B cell (primary cell): ENCODE results near the gene ZBED4. TPM values are rescaled to one million over a fixed set of nuclear protein-coding genes. Genes with fewer than 3 reads are reported as not detected.

Experiments
- ATAC-seq: fragments of 200-7000 bp; cut with Tn5 transposase; one replicate; pipeline ENCODE4 v1.10.0; 2021; ENCODE audit warnings: low read depth, mild to moderate bottlenecking, moderate number of reproducible peaks, moderate library complexity
- CTCF ChIA-PET: fragments of 350-600 bp; sonication (Branson Sonifier 250); formaldehyde crosslinking; loops from one replicate; lab custom pipeline; 2021; ENCODE audit warnings: antibody characterized with exemption, inconsistent platforms; lab: Charles Lee
- POLR2A ChIA-PET: fragments of 350-600 bp; sonication (Branson Sonifier 250); formaldehyde crosslinking; loops from one replicate; lab custom pipeline; 2021; ENCODE audit warnings: antibody characterized with exemption; lab: Charles Lee
- DNase-seq: peaks from one replicate; pipeline ENCODE4 v3.0.0; 2013
- H2AFZ ChIP-seq: 2 replicates; pipeline ENCODE4 v1.6.1; 2012; ENCODE audit warnings: mild to moderate bottlenecking, low read depth, low read length; ENCODE audit not compliant: insufficient read depth, poor library complexity, severe bottlenecking
- H3K27ac ChIP-seq, 2 donors: 1 replicate in 1 of 2; 2 replicates in 1 of 2; pipeline ENCODE4 v1.5.1; 2012 to 2013; ENCODE audit warnings: low read length in 2 of 2, mild to moderate bottlenecking in 2 of 2, moderate library complexity in 1 of 2
- H3K27me3 ChIP-seq, 4 experiments: fragments of 200-600 bp in 1 of 4; sonication (generic) in 1 of 4; replicated peaks in 1 of 4; 1 replicate in 2 of 4; 2 replicates in 2 of 4; pipeline versions ENCODE4 v1.6.1 to v1.7.0; 2013 to 2016; ENCODE audit warnings: low read length in 3 of 4, mild to moderate bottlenecking in 2 of 4, mixed read lengths in 1 of 4, moderate library complexity in 1 of 4; ENCODE audit not compliant: insufficient read depth in 4 of 4, control insufficient read depth in 3 of 4; ENCODE audit errors: control extremely low read depth in 1 of 4
- H3K36me3 ChIP-seq, 2 experiments: replicated peaks in 1 of 2; 1 replicate in 1 of 2; 2 replicates in 1 of 2; pipeline versions ENCODE4 v1.6.1 to v1.7.1; 2013; ENCODE audit warnings: low read length in 1 of 2; ENCODE audit not compliant: insufficient read depth in 2 of 2, control insufficient read depth in 1 of 2; ENCODE audit errors: control extremely low read depth in 1 of 2, extremely low read depth in 1 of 2
- H3K4me1 ChIP-seq, 2 donors: fragments of 200-600 bp in 1 of 2; sonication (generic) in 1 of 2; 1 replicate in 1 of 2; 2 replicates in 1 of 2; pipeline versions ENCODE4 v1.5.1 to v1.6.1; 2013 to 2017; ENCODE audit warnings: low read length in 2 of 2; ENCODE audit not compliant: control insufficient read depth in 2 of 2, insufficient read depth in 2 of 2
- H3K4me2 ChIP-seq: replicated peaks from 2 replicates; pipeline ENCODE3; 2012; ENCODE audit warnings: mild to moderate bottlenecking, low read depth, low read length; ENCODE audit not compliant: poor library complexity, severe bottlenecking
- H3K4me3 ChIP-seq, 5 experiments: fragments of 200-600 bp in 1 of 5; sonication (generic) in 1 of 5; 1 replicate in 3 of 5; 2 replicates in 2 of 5; pipeline versions ENCODE4 v1.5.1 to v1.7.0; 2011 to 2016; ENCODE audit warnings: low read length in 4 of 5, mild to moderate bottlenecking in 4 of 5, low read depth in 2 of 5, control low read depth in 1 of 5, moderate library complexity in 1 of 5; ENCODE audit not compliant: insufficient read depth in 1 of 5; ENCODE audit errors: control extremely low read depth in 1 of 5, extremely low read depth in 1 of 5
- H3K79me2 ChIP-seq: fragments of 200-600 bp; sonication (generic); one replicate; pipeline ENCODE4 v1.6.0; 2016; ENCODE audit warnings: low read length; ENCODE audit not compliant: control insufficient read depth, insufficient read depth
- H3K9ac ChIP-seq: fragments of 200-600 bp; sonication (generic); 2 replicates; pipeline ENCODE4 v1.6.1; 2017; ENCODE audit warnings: mild to moderate bottlenecking, low read length, moderate library complexity
- H3K9me3 ChIP-seq, 3 donors: one replicate each; pipeline versions ENCODE4 v1.6.1 to v1.7.1; 2013; ENCODE audit warnings: low read length in 2 of 3; ENCODE audit not compliant: control insufficient read depth in 2 of 3, insufficient read depth in 1 of 3; ENCODE audit errors: control extremely low read depth in 1 of 3
- H4K20me1 ChIP-seq: 2 replicates; pipeline ENCODE4 v1.6.0; 2012; ENCODE audit warnings: mild to moderate bottlenecking, low read length; ENCODE audit not compliant: insufficient read depth, control insufficient read depth, poor library complexity, severe bottlenecking
- H3K27ac Mint-ChIP-seq: one replicate; pipeline ENCODE4 v1.8.0; 2021; ENCODE audit warnings: mixed read lengths
- H3K27me3 Mint-ChIP-seq: one replicate; pipeline ENCODE4 v1.8.0; 2021; ENCODE audit warnings: mixed read lengths
- H3K4me1 Mint-ChIP-seq: one replicate; pipeline ENCODE4 v1.8.0; 2021; ENCODE audit warnings: mixed read lengths
- H3K4me3 Mint-ChIP-seq: one replicate; pipeline ENCODE4 v1.8.0; 2021; ENCODE audit warnings: mixed read lengths
- H3K9me3 Mint-ChIP-seq: one replicate; pipeline ENCODE4 v1.8.0; 2022; ENCODE audit warnings: mixed read lengths; ENCODE audit not compliant: insufficient read depth
- CTCF ChIP-seq: fragments of 200-600 bp; IDR thresholded peaks from one replicate; pipeline ENCODE4 v1.8.0; 2022; ENCODE audit warnings: antibody characterized with exemption, mild to moderate bottlenecking
- EZH2 ChIP-seq: IDR thresholded peaks from 2 replicates; pipeline ENCODE4 v1.6.1; 2012; ENCODE audit warnings: borderline replicate concordance, low read depth, mild to moderate bottlenecking, moderate library complexity, low read length; ENCODE audit not compliant: insufficient read depth, poor library complexity, severe bottlenecking
- WGBS: methylation state at CpG from one replicate; pipeline ENCODE4 v1.1.5; 2013; ENCODE audit warnings: missing lambda C conversion rate; ENCODE audit not compliant: insufficient coverage; 5-methylcytosine and 5-hydroxymethylcytosine counted together
- intact Hi-C: fragments of 100-400 bp; cut with micrococcal nuclease; formaldehyde crosslinking; loops from one replicate; pipeline ENCODE4 v1.10.0; 2022
- polyA plus RNA-seq: library from polyadenylated mRNA; depleted of rRNA; stranded (reverse); fragments of >200 nt; gene quantifications from 2 replicates; pipeline ENCODE4 v1.2.3, GENCODE V29; 2012
- total RNA-seq, 2 donors: library from RNA; stranded (reverse); fragments of 120-200 nt in 1 of 2; gene quantifications; 1 replicate in 1 of 2; 2 replicates in 1 of 2; pipeline versions ENCODE4 v1.2.3 to v1.2.4, GENCODE V29; 2013 to 2022

ZBED4 gene
- total and polyA plus RNA-seq, 2 donors (not counting 1 experiment from before 2014, with no cell fraction given): 5.9 to 14.6 TPM

GRCh38 chr22:49910229-49911155 lies 56.8 kb downstream of the ZBED4 start:
- Mint-ChIP-seq H3K4me3 (no peak overlapping the region), H3K4me1 (no peaks in the 10 kb centered on the region), H3K9me3 (no peaks in the 10 kb centered on the region), H3K27ac (no peak overlapping the region), H3K27me3 (no peaks in the 10 kb centered on the region)
- ChIA-PET POLR2A (no interaction called here), CTCF (no interaction called here)
- no peak overlapping the region for H3K4me2 ChIP-seq
- DNase-seq (no peak), ATAC-seq (no peak)
- no peaks in the 10 kb centered on the region for H3K9me3 ChIP-seq
- TF ChIP-seq EZH2 (no peak), CTCF (no peak)
- H3K9ac ChIP-seq: no peak overlapping the region
- H2AFZ ChIP-seq: no peak overlapping the region
- H3K4me3 ChIP-seq: no peak overlapping the region
- H3K4me1 ChIP-seq: no peaks in the 10 kb centered on the region
- H3K36me3 ChIP-seq: peaks cover 0 to 52% of the 10 kb centered on the region in 2 experiments
- WGBS: 96% methylated on average over 26 of the region's 27 CpGs
- no peak overlapping the region for H3K27ac ChIP-seq
- H4K20me1 ChIP-seq: peaks cover 43% of the 10 kb centered on the region
- no peaks in the 10 kb centered on the region for H3K27me3 ChIP-seq
- peaks cover 60% of the 10 kb centered on the region for H3K79me2 ChIP-seq
- intact Hi-C loops: no loop called here
